Measurements from ENCODE around the gene MOXD1.
A peak's percentile ranks its signal among the peaks of the same experiment; 100 is the strongest.

- no peak for TF ChIP-seq SMC3 (conservative IDR thresholded peaks at IDR 0.05; ENCODE audit: poor library complexity)
- no peak for TF ChIP-seq CTCF (IDR thresholded peaks at IDR 0.05; ENCODE audit: poor library complexity, severe bottlenecking)
- TF ChIP-seq EZH2 (IDR thresholded peaks at IDR 0.05; ENCODE audit: borderline replicate concordance, insufficient read depth, low read length, poor library complexity, severe bottlenecking): no peak
- no peak for TF ChIP-seq TAF1 (IDR thresholded peaks at IDR 0.05; ENCODE audit: low read depth)
- peak; percentile 95 for TF ChIP-seq POLR2AphosphoS5 (IDR thresholded peaks at IDR 0.05)
- peak; percentile 99 for TF ChIP-seq EP300 (conservative IDR thresholded peaks at IDR 0.05; ENCODE audit: poor library complexity, severe bottlenecking)
- TF ChIP-seq MXI1 (conservative IDR thresholded peaks at IDR 0.05; ENCODE audit: poor library complexity, severe bottlenecking): peak; percentile 11
- TF ChIP-seq RAD21 (conservative IDR thresholded peaks at IDR 0.05): no peak
Measured at GRCh38 chr6:132261354-132261753, 139.9 kb downstream of the MOXD1 start.
